Pancreas (tissue), 10 donors: ENCODE measurements around the gene COL6A1. TPM values are rescaled to one million over a fixed set of nuclear protein-coding genes. Genes with fewer than 3 reads are reported as not detected.
"Not testable (repeated sequence)": the region's sequence is repeated elsewhere in the genome, so short reads cannot be mapped to it uniquely, and the experiment has no call there.

ENCODE experiments used
- ATAC-seq, 4 donors: fragments of 200-7000 bp; cut with Tn5 transposase; one replicate each; pipeline versions ENCODE4 v1.8.0 to v1.9.1; 2020; ENCODE audit warnings: mild to moderate bottlenecking in 4 of 4, moderate library complexity in 4 of 4
- DNase-seq, 6 donors: peaks; one replicate each; pipeline ENCODE4 v3.0.0-alpha.2; 2020
- FAIRE-seq: peaks from 2 replicates; lab custom pipeline; 2012; peaks lifted over from hg19 to GRCh38; lab: Jason Lieb, UNC
- H3K27ac ChIP-seq, 4 donors: fragments of 200-600 bp; sonication (generic); 1 replicate in 3 of 4; 2 replicates in 1 of 4; pipeline versions ENCODE4 v1.5.0 to v1.8.0; 2020
- H3K27me3 ChIP-seq, 4 donors: fragments of 200-600 bp; one replicate each; pipeline ENCODE4 v1.8.0; 2021
- H3K36me3 ChIP-seq, 3 donors: fragments of 200-600 bp; sonication (generic) in 1 of 3; one replicate each; pipeline versions ENCODE4 v1.5.0 to v1.8.0; 2020 to 2021
- H3K4me1 ChIP-seq, 3 donors: fragments of 200-600 bp; one replicate each; pipeline ENCODE4 v1.8.0; 2021
- H3K4me3 ChIP-seq, 4 donors: fragments of 200-600 bp; sonication (generic) in 2 of 4; one replicate each; pipeline versions ENCODE4 v1.5.0 to v1.8.0; 2020 to 2021
- H3K9me3 ChIP-seq, 4 donors: fragments of 200-600 bp; one replicate each; pipeline ENCODE4 v1.8.0; 2021
- WGBS, 2 donors: extraction: QIAGEN DNeasy Blood & Tissue Kit; methylation state at CpG; one replicate each; pipeline ENCODE4 v1.1.7; 2013; 5-methylcytosine and 5-hydroxymethylcytosine counted together
- intact Hi-C, 3 donors: fragments of 100-400 bp; cut with DNase I; formaldehyde crosslinking; loops; one replicate each; pipeline versions ENCODE4 v1.11.1 to v1.14.2; 2022
- polyA plus RNA-seq, 2 donors: library from polyadenylated mRNA; stranded (reverse); fragments of 200-250 nt; gene quantifications; one replicate each; pipeline ENCODE4 v1.2.3, GENCODE V29; 2013
- total RNA-seq, 6 donors: library from RNA; stranded (reverse); fragmentation: NEBNext Ultra II Directional in 4 of 6; extraction: Animal tissue kit (Norgen Biotek cat#: 25700) in 4 of 6; gene quantifications; one replicate each; pipeline versions ENCODE4 v1.2.1 to v1.2.4, GENCODE V29; 2021 to 2023
- TF ChIP-seq, protein P1 (sequence below), 4 donors: fragments of 200-600 bp; sonication (generic) in 3 of 4; IDR thresholded peaks; one replicate each; pipeline versions ENCODE4 v1.5.0 to v1.8.0; 2021; ENCODE audit warnings: antibody characterized with exemption in 4 of 4
- donor health status: healthy with polysubstance abuse.
- donor health status: DM: no; HTN: no; CAD: no; lungs with moderate emphysema.
- donor health status: DM: no; HTN: no; CAD: no.
- donor health status: control.
- donor health status: control.
- donor health status: Bipolar disorder and iron deficiency.
- donor health status: DM: yes; HTN: yes; CAD: no.
- donor health status: DM: no; HTN: no; CAD: no.
- donor health status: DM: no; HTN: no; CAD: no.
- donor health status: DM: yes; HTN: yes; CAD: no.

The COL6A1 gene
- total and polyA plus RNA-seq, 8 donors = 22.9 to 131 (median 61.2) TPM

DNA sequence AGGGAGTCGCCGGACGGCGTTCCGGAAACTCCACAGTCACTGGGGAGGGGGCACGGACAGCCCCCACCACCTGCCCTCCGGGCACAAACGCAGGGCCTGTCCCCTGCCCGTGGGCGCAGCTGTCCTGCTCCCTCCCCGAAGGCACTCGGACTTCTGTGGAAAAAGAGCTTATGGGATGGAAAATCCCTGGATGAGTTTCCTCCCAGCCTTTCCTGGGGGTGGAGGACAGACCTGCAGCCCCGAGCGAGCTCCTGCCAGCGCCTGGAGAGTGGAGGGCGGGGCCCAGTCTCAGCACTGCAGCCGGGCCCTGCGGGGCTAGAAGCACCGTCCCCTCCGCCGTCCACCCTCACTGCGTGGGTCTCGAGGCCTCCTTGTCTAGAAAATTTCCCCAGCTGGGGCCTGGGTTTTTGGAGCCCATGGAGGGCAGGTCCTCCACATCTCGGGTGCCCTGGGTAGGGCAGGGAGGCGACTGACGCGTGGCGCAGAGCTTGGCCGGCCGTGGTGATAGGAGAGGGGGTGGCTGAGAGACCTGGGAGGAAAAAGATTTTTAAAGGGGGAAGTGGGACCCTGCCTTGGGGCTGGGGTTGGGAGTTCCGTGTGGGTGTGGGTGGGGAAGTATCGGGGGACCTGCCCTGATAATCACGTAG lies 6.4 kb upstream of the COL6A1 start:
- peaks cover 0 to 4% (median 0%) of the 10 kb centered on the region in 4 donors for H3K27me3 ChIP-seq
- WGBS, 2 donors = 57 to 63% methylated on average over 33 of the region's 33 CpGs
- peak in 2 of 6 donors; percentile 26 to 61 for DNase-seq

DNA sequence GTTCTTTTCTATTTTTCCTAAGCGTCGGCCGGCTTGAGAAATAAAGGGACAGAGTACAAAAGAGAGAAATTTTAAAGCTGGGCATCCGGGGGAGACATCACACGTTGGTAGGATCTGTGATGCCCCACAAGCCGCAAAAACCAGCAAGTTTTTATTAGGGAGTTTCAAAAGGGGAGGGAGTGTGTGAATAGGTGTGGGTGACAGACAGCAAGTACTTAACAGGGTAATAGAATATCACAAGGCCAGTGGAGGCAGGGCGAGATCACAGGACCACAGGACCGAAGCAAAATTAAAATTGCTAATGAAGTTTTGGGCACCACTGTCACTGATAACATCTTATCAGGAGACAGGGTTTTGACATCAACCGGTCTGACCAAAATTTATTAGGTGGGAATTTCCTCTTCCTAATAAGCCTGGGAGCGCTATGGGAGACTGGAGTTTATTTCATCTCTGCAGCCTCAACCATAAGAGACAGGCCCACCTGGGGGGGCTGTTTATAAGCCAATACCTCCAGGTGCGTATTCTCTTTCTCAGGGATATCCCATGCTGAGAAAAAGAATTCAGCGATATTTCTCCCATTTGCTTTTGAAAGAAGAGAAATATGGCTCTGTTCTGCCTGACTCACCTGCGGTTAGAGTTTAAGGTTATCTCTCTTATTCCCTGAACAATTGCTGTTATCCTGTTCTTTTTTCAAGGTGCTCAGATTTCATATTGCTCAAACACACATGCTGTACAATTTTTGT lies 5.7 kb upstream of the COL6A1 start:
- not testable (repeated sequence) for DNase-seq, H3K9me3 ChIP-seq, ATAC-seq, H3K27ac ChIP-seq, FAIRE-seq, H3K4me3 ChIP-seq, H3K27me3 ChIP-seq, H3K4me1 ChIP-seq, H3K36me3 ChIP-seq
- intact Hi-C loops = loop anchor here in 1 of 3 donors (10.0 kb wide), 1 partner anchor 61 kb away; no protein-coding TSS in a partner anchor
- WGBS, 2 donors = 61 to 66% methylated on average over 10 to 13 of the region's 13 CpGs

More for the DNA sequence above, 6.4 kb upstream of the COL6A1 start:
- Histone ChIP-seq H3K9me3 (no peaks in the 10 kb centered on the region), H3K4me3 (no peak overlapping the region), H3K4me1 (peaks cover 0 to 7% (median 0%) of the 10 kb centered on the region in 3 donors), H3K36me3 (no peaks in the 10 kb centered on the region), H3K27ac (peak overlapping the region in 2 of 4 donors; percentile 15 to 64)
- ATAC-seq (no peak), FAIRE-seq (no peak)
- intact Hi-C loops = loop anchor here in 1 of 3 donors (10.0 kb wide), 1 partner anchor 60 kb away; no protein-coding TSS in a partner anchor
- TF ChIP-seq, protein P1, sequence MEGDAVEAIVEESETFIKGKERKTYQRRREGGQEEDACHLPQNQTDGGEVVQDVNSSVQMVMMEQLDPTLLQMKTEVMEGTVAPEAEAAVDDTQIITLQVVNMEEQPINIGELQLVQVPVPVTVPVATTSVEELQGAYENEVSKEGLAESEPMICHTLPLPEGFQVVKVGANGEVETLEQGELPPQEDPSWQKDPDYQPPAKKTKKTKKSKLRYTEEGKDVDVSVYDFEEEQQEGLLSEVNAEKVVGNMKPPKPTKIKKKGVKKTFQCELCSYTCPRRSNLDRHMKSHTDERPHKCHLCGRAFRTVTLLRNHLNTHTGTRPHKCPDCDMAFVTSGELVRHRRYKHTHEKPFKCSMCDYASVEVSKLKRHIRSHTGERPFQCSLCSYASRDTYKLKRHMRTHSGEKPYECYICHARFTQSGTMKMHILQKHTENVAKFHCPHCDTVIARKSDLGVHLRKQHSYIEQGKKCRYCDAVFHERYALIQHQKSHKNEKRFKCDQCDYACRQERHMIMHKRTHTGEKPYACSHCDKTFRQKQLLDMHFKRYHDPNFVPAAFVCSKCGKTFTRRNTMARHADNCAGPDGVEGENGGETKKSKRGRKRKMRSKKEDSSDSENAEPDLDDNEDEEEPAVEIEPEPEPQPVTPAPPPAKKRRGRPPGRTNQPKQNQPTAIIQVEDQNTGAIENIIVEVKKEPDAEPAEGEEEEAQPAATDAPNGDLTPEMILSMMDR (IDR thresholded peaks at IDR 0.05) = no peak

DNA sequence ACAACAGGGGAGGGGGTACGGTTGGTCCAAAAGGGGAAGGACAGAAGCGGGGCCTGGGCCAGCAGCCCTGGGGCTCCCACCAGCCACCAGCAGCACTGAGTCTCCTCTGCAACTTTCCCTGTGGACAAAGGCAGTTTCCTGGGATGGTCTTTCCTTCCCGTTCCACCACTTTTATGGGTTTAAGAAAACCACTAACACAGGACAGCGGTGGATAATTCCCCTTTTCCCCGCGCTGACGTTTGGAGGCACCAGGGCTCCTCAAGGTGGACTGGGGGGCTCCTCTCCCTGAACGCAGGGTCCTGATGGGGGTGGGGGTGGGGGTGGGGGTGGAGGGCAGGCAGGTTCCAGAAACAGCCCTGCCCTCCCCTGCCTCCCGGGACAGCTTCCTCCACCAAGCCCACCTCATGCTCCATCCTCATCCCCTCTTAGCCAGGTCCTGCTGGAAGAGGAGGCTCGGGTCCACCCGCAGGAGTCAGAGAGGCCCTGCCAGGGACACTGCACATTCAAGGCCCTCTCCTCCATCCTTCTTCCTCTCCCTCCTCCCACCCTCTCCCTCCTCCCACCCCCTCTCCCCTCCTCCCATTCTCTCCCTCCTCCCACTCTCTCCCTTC lies 4.8 kb upstream of the COL6A1 start:
- FAIRE-seq = no peak
- Histone ChIP-seq H3K9me3 (no peaks in the 10 kb centered on the region), H3K36me3 (no peaks in the 10 kb centered on the region), H3K27ac (no peak overlapping the region), H3K4me3 (no peak overlapping the region), H3K27me3 (peaks cover 0 to 4% (median 0%) of the 10 kb centered on the region in 4 donors), H3K4me1 (peaks cover 0 to 7% (median 0%) of the 10 kb centered on the region in 3 donors)
- TF ChIP-seq, protein P1 (IDR thresholded peaks at IDR 0.05) = no peak
- 35 to 40% methylated on average over 10 to 11 of the region's 11 CpGs for WGBS, 2 donors
- ATAC-seq = no peak
- intact Hi-C loops = loop anchor here in 1 of 3 donors (10.0 kb wide), 1 partner anchor 62 kb away; no protein-coding TSS in a partner anchor
- no peak for DNase-seq

DNA sequence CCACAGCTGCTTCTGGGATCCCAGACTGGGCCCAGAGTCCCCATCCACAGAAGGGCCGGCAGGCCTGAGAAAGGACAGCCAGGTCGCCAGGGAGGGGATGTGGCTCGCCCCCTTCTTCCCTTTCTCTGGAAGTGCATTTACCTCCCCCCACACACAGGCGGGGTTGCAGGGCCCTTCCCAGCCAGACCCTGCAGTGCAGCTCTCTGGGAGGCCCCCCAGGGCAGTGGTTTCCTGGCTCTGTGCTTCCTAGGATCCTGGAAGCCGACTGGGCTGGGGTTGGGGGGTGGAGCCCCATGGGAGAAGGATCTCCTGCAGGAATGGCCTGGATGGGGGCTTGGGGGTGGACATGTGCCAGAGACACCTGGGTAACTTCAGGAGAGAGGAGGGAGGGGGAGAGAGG lies 4.2 kb upstream of the COL6A1 start:
- DNase-seq (peak in 3 of 6 donors; percentile 10 to 61 (median 34)), FAIRE-seq (no peak), ATAC-seq (no peak)
- no peaks in the 10 kb centered on the region for H3K36me3 ChIP-seq
- H3K4me3 ChIP-seq = no peak overlapping the region
- H3K9me3 ChIP-seq = no peaks in the 10 kb centered on the region
- H3K27ac ChIP-seq = no peak overlapping the region
- TF ChIP-seq, protein P1 (IDR thresholded peaks at IDR 0.05) = no peak
- H3K27me3 ChIP-seq = peaks cover 0 to 4% (median 0%) of the 10 kb centered on the region in 4 donors
- peaks cover 0 to 7% (median 1%) of the 10 kb centered on the region in 3 donors for H3K4me1 ChIP-seq
- intact Hi-C loops = loop anchor here in 1 of 3 donors (10.0 kb wide), 1 partner anchor 63 kb away; no protein-coding TSS in a partner anchor
- 37 to 48% methylated on average over 4 to 5 of the region's 5 CpGs for WGBS, 2 donors

DNA sequence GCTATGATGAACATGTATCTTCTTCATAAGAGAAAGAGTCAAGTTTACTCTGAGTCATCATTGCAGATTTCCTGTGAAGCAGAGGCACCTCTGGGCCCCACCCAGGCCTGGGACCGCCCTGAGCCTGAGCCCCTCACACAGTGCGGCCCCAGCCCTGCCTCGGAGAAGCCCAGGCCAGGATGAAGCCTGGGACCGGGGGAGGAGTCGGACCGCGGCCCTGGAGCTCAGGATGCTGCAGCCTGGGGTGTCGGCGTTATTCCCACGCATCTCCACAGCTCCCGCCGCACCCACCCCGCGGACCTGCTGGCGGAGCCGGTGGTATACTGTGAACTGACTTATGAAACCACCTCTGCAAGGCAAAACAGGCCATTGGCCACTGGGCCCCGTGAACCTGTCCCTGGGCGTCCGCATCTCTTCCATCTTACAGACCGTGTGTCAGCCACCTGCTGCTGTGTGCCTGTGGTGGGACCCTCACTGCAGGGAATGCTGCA lies 2.4 kb upstream of the COL6A1 start:
- TF ChIP-seq, protein P1 (IDR thresholded peaks at IDR 0.05) = no peak
- Histone ChIP-seq H3K9me3 (no peaks in the 10 kb centered on the region), H3K4me1 (peaks cover 0 to 5% (median 0%) of the 10 kb centered on the region in 3 donors), H3K27me3 (no peaks in the 10 kb centered on the region), H3K36me3 (no peaks in the 10 kb centered on the region), H3K4me3 (no peak overlapping the region), H3K27ac (no peak overlapping the region)
- DNase-seq (peak in 2 of 6 donors; percentile 47 to 72), FAIRE-seq (no peak), ATAC-seq (no peak)
- 72 to 76% methylated on average over 20 of the region's 20 CpGs for WGBS, 2 donors
- intact Hi-C loops = loop anchor here in 1 of 3 donors (10.0 kb wide), 1 partner anchor 64 kb away; no protein-coding TSS in a partner anchor
